ENCODE measurements around the gene ST6GALNAC3. TPM values are rescaled to one million over a fixed set of nuclear protein-coding genes. Genes with fewer than 3 reads are reported as not detected.

The ST6GALNAC3 gene
- total RNA-seq, 2 donors from 2014 or later, result 6.3 to 7.6 TPM

GRCh38 chr1:76068542-76068941 is 6.0 kb upstream of the ST6GALNAC3 start:
- Mint-ChIP-seq H3K9me3 (no peaks in the 10 kb centered on the region), H3K27me3 (ENCODE audit: insufficient read depth) (peaks cover 49% of the 10 kb centered on the region), H3K36me3 (ENCODE audit: low read depth) (no peaks in the 10 kb centered on the region), H3K27ac (no peak overlapping the region), H3K4me1 (peaks cover 10% of the 10 kb centered on the region), H3K4me3 (no peak overlapping the region)
- Histone ChIP-seq H3K27ac (ENCODE audit: low read depth, low read length) (no peak overlapping the region), H3K36me3 (ENCODE audit: control insufficient read depth, insufficient read depth, low read length) (no peaks in the 10 kb centered on the region), H3K27me3 (ENCODE audit: control insufficient read depth, insufficient read depth, low read length, poor library complexity, severe bottlenecking) (peaks cover 55% of the 10 kb centered on the region), H3K9me3 (ENCODE audit: control insufficient read depth, low read length) (no peaks in the 10 kb centered on the region), H3K9ac (ENCODE audit: extremely low read depth, low read length, poor library complexity, severe bottlenecking) (no peak overlapping the region), H3K4me3 (ENCODE audit: low read length) (no peak overlapping the region), H3K4me1 (ENCODE audit: control insufficient read depth, insufficient read depth, low read length) (no peaks in the 10 kb centered on the region)
- WGBS, 2 experiments (ENCODE audit: insufficient coverage in 1 of 2, insufficient read length in 1 of 2), result 100% methylated on average over 1 of the region's 1 CpG; no CpG with 5 or more reads in 1 of the 2 experiments
- no peak for DNase-seq
- TF ChIP-seq CTCF (conservative IDR thresholded peaks at IDR 0.05), result no peak

GRCh38 chr1:76068953-76069561 is 5.5 kb upstream of the ST6GALNAC3 start:
- H3K9me3 Mint-ChIP-seq, result no peaks in the 10 kb centered on the region
- Histone ChIP-seq H3K9me3 (ENCODE audit: control insufficient read depth, low read length) (no peaks in the 10 kb centered on the region), H3K27me3 (ENCODE audit: control insufficient read depth, insufficient read depth, low read length, poor library complexity, severe bottlenecking) (peaks cover 60% of the 10 kb centered on the region), H3K9ac (ENCODE audit: extremely low read depth, low read length, poor library complexity, severe bottlenecking) (no peak overlapping the region), H3K36me3 (ENCODE audit: control insufficient read depth, insufficient read depth, low read length) (no peaks in the 10 kb centered on the region), H3K4me1 (ENCODE audit: control insufficient read depth, insufficient read depth, low read length) (no peaks in the 10 kb centered on the region), H3K27ac (ENCODE audit: low read depth, low read length) (no peak overlapping the region), H3K4me3 (ENCODE audit: low read length) (no peak overlapping the region)
- no peak for DNase-seq
- no peak for TF ChIP-seq CTCF (conservative IDR thresholded peaks at IDR 0.05)
- no peak overlapping the region for H3K4me3 Mint-ChIP-seq
- H3K4me1 Mint-ChIP-seq, result peaks cover 10% of the 10 kb centered on the region
- peaks cover 50% of the 10 kb centered on the region for H3K27me3 Mint-ChIP-seq (ENCODE audit: insufficient read depth)
- H3K36me3 Mint-ChIP-seq (ENCODE audit: low read depth), result no peaks in the 10 kb centered on the region
- H3K27ac Mint-ChIP-seq, result no peak overlapping the region
- 88 to 94% methylated on average over 2 to 3 of the region's 3 CpGs for WGBS, 2 experiments (ENCODE audit: insufficient coverage in 1 of 2, insufficient read length in 1 of 2)

- 93 to 100% methylated on average over 3 of the region's 3 CpGs for WGBS, 2 experiments (ENCODE audit: insufficient coverage in 1 of 2, insufficient read length in 1 of 2)
- Histone ChIP-seq H3K4me3 (ENCODE audit: low read length) (no peak overlapping the region), H3K36me3 (ENCODE audit: control insufficient read depth, insufficient read depth, low read length) (no peaks in the 10 kb centered on the region), H3K4me1 (ENCODE audit: control insufficient read depth, insufficient read depth, low read length) (no peaks in the 10 kb centered on the region), H3K9ac (ENCODE audit: extremely low read depth, low read length, poor library complexity, severe bottlenecking) (no peak overlapping the region), H3K9me3 (ENCODE audit: control insufficient read depth, low read length) (no peaks in the 10 kb centered on the region), H3K27ac (ENCODE audit: low read depth, low read length) (no peak overlapping the region), H3K27me3 (ENCODE audit: control insufficient read depth, insufficient read depth, low read length, poor library complexity, severe bottlenecking) (peaks cover 62% of the 10 kb centered on the region)
- H3K4me1 Mint-ChIP-seq, result peaks cover 16% of the 10 kb centered on the region
- H3K4me3 Mint-ChIP-seq, result no peak overlapping the region
- no peak for TF ChIP-seq CTCF (conservative IDR thresholded peaks at IDR 0.05)
- H3K27me3 Mint-ChIP-seq (ENCODE audit: insufficient read depth), result peaks cover 57% of the 10 kb centered on the region
- H3K36me3 Mint-ChIP-seq (ENCODE audit: low read depth), result no peaks in the 10 kb centered on the region
- DNase-seq, result no peak
- no peak overlapping the region for H3K27ac Mint-ChIP-seq
- no peaks in the 10 kb centered on the region for H3K9me3 Mint-ChIP-seq
Measured at GRCh38 chr1:76070538-76070937, 4.0 kb upstream of the ST6GALNAC3 start.
